ENCODE measurements around the gene HTR2C. TPM values are rescaled to one million over a fixed set of nuclear protein-coding genes. Genes with fewer than 3 reads are reported as not detected.

HTR2C gene
- polyA plus RNA-seq, 2 of the 4 experiments (the other 2 are of a cell fraction) = not detected

DNA sequence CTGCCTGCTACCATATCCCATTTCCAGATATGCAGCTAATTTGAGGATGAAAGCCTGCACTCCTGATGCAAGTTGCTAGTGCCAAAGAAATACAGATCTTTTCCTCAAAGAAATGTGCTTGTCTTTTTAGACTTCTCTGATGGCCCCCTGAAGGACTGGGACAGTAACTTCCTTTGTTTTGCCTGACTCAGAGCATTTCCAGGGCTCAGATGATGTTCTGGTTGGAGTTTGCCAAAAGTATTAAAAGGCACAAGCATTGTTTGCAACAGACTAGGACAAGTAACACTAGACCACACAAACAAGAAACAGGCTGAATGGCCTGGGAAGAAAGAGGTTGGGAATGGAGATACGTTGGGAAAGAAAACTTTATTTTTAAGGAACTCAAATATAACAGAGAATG, 258.3 kb downstream of the HTR2C start:
- no peak for FAIRE-seq
- no peak for ATAC-seq
- no peaks in the 10 kb centered on the region for H3K9me3 ChIP-seq
- no peak overlapping the region for H3K27ac ChIP-seq
- no peaks in the 10 kb centered on the region for H3K4me1 ChIP-seq
- WGBS (ENCODE audit: missing lambda C conversion rate) = 0% methylated on average over 1 of the region's 1 CpG
- ChIA-PET POLR2A (no interaction called here), CTCF (no interaction called here)
- H3K4me2 ChIP-seq = no peak overlapping the region
- H3K4me3 ChIP-seq = no peak overlapping the region
- no peak for DNase-seq (ENCODE audit: low read depth in 1 of 2, low spot score in 1 of 2)
- TF ChIP-seq GATA3 (IDR thresholded peaks at IDR 0.05; ENCODE audit: borderline replicate concordance) (no peak), EP300 (IDR thresholded peaks at IDR 0.05) (no peak), NPAS2 (CRISPR knock-in tag; IDR thresholded peaks at IDR 0.05; ENCODE audit: borderline replicate concordance) (no peak), HOXB13 (CRISPR knock-in tag; IDR thresholded peaks at IDR 0.05; ENCODE audit: low read depth) (no peak), POLR2A (IDR thresholded peaks at IDR 0.05; ENCODE audit: low read length) (no peak), TP53 (CRISPR knock-in tag; IDR thresholded peaks at IDR 0.05) (no peak), CHD2 (IDR thresholded peaks at IDR 0.05; ENCODE audit: low read length, partially characterized antibody) (no peak), SREBF2 (IDR thresholded peaks at IDR 0.05) (no peak), MAFK (IDR thresholded peaks at IDR 0.05; ENCODE audit: partially characterized antibody) (no peak), EHMT2 (IDR thresholded peaks at IDR 0.05; ENCODE audit: low read depth) (no peak), MAZ (IDR thresholded peaks at IDR 0.05; ENCODE audit: borderline replicate concordance, low read depth, low read length) (no peak), RAD21 (conservative IDR thresholded peaks at IDR 0.05 in 1 of 2, IDR thresholded peaks at IDR 0.05 in 1 of 2) (no peak)
- TF ChIP-seq, protein P1, sequence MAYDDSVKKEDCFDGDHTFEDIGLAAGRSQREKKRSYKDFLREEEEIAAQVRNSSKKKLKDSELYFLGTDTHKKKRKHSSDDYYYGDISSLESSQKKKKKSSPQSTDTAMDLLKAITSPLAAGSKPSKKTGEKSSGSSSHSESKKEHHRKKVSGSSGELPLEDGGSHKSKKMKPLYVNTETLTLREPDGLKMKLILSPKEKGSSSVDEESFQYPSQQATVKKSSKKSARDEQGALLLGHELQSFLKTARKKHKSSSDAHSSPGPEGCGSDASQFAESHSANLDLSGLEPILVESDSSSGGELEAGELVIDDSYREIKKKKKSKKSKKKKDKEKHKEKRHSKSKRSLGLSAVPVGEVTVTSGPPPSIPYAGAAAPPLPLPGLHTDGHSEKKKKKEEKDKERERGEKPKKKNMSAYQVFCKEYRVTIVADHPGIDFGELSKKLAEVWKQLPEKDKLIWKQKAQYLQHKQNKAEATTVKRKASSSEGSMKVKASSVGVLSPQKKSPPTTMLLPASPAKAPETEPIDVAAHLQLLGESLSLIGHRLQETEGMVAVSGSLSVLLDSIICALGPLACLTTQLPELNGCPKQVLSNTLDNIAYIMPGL (CRISPR knock-in tag; IDR thresholded peaks at IDR 0.05; ENCODE audit: borderline replicate concordance) = no peak
- TF ChIP-seq, protein P2, sequence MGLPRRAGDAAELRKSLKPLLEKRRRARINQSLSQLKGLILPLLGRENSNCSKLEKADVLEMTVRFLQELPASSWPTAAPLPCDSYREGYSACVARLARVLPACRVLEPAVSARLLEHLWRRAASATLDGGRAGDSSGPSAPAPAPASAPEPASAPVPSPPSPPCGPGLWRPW (IDR thresholded peaks at IDR 0.05) = no peak
- TF ChIP-seq, protein P3, sequence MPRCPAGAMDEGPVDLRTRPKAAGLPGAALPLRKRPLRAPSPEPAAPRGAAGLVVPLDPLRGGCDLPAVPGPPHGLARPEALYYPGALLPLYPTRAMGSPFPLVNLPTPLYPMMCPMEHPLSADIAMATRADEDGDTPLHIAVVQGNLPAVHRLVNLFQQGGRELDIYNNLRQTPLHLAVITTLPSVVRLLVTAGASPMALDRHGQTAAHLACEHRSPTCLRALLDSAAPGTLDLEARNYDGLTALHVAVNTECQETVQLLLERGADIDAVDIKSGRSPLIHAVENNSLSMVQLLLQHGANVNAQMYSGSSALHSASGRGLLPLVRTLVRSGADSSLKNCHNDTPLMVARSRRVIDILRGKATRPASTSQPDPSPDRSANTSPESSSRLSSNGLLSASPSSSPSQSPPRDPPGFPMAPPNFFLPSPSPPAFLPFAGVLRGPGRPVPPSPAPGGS (IDR thresholded peaks at IDR 0.05) = no peak
- TF ChIP-seq, protein P4, sequence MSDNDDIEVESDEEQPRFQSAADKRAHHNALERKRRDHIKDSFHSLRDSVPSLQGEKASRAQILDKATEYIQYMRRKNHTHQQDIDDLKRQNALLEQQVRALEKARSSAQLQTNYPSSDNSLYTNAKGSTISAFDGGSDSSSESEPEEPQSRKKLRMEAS (IDR thresholded peaks at IDR 0.05) = no peak
- TF ChIP-seq, protein P5, sequence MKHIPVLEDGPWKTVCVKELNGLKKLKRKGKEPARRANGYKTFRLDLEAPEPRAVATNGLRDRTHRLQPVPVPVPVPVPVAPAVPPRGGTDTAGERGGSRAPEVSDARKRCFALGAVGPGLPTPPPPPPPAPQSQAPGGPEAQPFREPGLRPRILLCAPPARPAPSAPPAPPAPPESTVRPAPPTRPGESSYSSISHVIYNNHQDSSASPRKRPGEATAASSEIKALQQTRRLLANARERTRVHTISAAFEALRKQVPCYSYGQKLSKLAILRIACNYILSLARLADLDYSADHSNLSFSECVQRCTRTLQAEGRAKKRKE (CRISPR knock-in tag; IDR thresholded peaks at IDR 0.05; ENCODE audit: low read depth) = no peak
- TF ChIP-seq, protein P6, sequence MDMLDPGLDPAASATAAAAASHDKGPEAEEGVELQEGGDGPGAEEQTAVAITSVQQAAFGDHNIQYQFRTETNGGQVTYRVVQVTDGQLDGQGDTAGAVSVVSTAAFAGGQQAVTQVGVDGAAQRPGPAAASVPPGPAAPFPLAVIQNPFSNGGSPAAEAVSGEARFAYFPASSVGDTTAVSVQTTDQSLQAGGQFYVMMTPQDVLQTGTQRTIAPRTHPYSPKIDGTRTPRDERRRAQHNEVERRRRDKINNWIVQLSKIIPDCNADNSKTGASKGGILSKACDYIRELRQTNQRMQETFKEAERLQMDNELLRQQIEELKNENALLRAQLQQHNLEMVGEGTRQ (IDR thresholded peaks at IDR 0.05) = no peak

DNA sequence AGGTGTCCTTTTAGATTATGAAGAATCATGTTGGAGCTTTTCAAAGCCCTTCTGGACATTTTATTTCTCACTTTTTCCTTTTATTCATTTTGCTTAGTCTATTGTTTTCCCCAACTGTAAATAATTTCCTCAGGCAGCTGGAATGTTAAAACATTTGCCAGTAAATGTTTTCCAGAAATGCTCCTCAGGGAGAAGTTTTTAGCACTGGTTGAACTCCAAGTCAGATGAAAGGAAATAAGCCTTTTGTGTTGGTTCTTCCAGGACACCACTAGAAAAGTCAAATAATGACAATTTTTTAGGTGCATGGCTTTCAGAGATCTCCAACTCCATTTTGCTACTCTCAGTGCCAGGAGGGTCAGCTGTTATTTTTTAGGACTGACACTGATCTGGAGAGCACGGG, 305.6 kb downstream of the HTR2C start:
- no peak overlapping the region for H3K4me2 ChIP-seq

More for the DNA sequence above, 305.6 kb downstream of the HTR2C start:
- DNase-seq (ENCODE audit: low read depth in 1 of 2, low spot score in 1 of 2) = no peak
- H3K9me3 ChIP-seq = no peaks in the 10 kb centered on the region
- CTCF ChIA-PET = no interaction called here
- no peaks in the 10 kb centered on the region for H3K4me1 ChIP-seq
- no peak for ATAC-seq
- POLR2A ChIA-PET = no interaction called here
- TF ChIP-seq, protein P4 (IDR thresholded peaks at IDR 0.05) = no peak
- TF ChIP-seq NPAS2 (CRISPR knock-in tag; IDR thresholded peaks at IDR 0.05; ENCODE audit: borderline replicate concordance) (no peak), ZC3H11A (IDR thresholded peaks at IDR 0.05) (no peak), HOXA7 (CRISPR knock-in tag; IDR thresholded peaks at IDR 0.05) (no peak), HOXB5 (CRISPR knock-in tag; IDR thresholded peaks at IDR 0.05) (no peak), GATA3 (IDR thresholded peaks at IDR 0.05; ENCODE audit: borderline replicate concordance) (no peak), ZSCAN20 (CRISPR knock-in tag; IDR thresholded peaks at IDR 0.05) (no peak), ZNF302 (CRISPR knock-in tag; IDR thresholded peaks at IDR 0.05) (no peak), FOXS1 (CRISPR knock-in tag; IDR thresholded peaks at IDR 0.05) (no peak), MAZ (IDR thresholded peaks at IDR 0.05; ENCODE audit: borderline replicate concordance, low read depth, low read length) (no peak), RNF2 (IDR thresholded peaks at IDR 0.05; ENCODE audit: borderline replicate concordance, low read depth) (no peak), TFCP2L1 (CRISPR knock-in tag; IDR thresholded peaks at IDR 0.05) (no peak), MYC (IDR thresholded peaks at IDR 0.05; ENCODE audit: borderline replicate concordance, low read length) (no peak)
- TF ChIP-seq, protein P7, sequence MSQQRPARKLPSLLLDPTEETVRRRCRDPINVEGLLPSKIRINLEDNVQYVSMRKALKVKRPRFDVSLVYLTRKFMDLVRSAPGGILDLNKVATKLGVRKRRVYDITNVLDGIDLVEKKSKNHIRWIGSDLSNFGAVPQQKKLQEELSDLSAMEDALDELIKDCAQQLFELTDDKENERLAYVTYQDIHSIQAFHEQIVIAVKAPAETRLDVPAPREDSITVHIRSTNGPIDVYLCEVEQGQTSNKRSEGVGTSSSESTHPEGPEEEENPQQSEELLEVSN (IDR thresholded peaks at IDR 0.05; ENCODE audit: borderline replicate concordance, low read depth) = no peak
- H3K27ac ChIP-seq = no peak overlapping the region
- FAIRE-seq = no peak
- WGBS (ENCODE audit: missing lambda C conversion rate) = 0% methylated on average over 1 of the region's 1 CpG
- H3K4me3 ChIP-seq = no peak overlapping the region

Measured in A549 (cell line).